HCT116 (cell line): Measurements from ENCODE around the gene FBXL5. TPM values are rescaled to one million over a fixed set of nuclear protein-coding genes. Genes with fewer than 3 reads are reported as not detected.
A peak's percentile ranks its signal among the peaks of the same experiment; 100 is the strongest.

ENCODE experiments used
- ATAC-seq: fragments of 200-7000 bp; cut with Tn5 transposase; 2 replicates; pipeline ENCODE4 v1.9.1; 2020; ENCODE audit warnings: mild to moderate bottlenecking, moderate library complexity
- BruUV-seq: library from RNA; stranded (reverse); fragments of 400-500 nt; replicated peaks from 2 replicates; lab custom pipeline; 2021; lab: Mats Ljungman, UMichigan
- CTCF ChIA-PET: fragments of 300-600 bp; sonication (Branson Sonifier 250); formaldehyde crosslinking; loops from one replicate; lab custom pipeline; 2021; ENCODE audit warnings: antibody characterized with exemption; lab: Charles Lee
- POLR2A ChIA-PET: fragments of 300-600, 350-600 bp; sonication (Branson Sonifier 250); formaldehyde crosslinking; loops from one replicate; lab custom pipeline; 2021; ENCODE audit warnings: antibody characterized with exemption; lab: Charles Lee
- RAD21 ChIA-PET, 2 experiments: fragments of 300-600 bp; sonication (Branson Sonifier 250); formaldehyde crosslinking; loops; one replicate each; lab custom pipeline; 2023; ENCODE audit warnings: low total read pairs in 2 of 2; ENCODE audit not compliant: uncharacterized antibody in 2 of 2, unreplicated experiment in 2 of 2, low non-redundant PET in 1 of 2; lab: Charles Lee
- DNase-seq: peaks from one replicate; pipeline ENCODE4 v3.0.0-alpha.2; 2010; ENCODE audit warnings: low read depth, low spot score
- H2AFZ ChIP-seq: fragments of 200-600 bp; shearing (Covaris generic), sonication (generic); 2 replicates; pipeline ENCODE4 v1.6.1; 2017; ENCODE audit warnings: low read depth, mixed run types, mixed read lengths, antibody characterized with exemption, low read length; ENCODE audit not compliant: poor library complexity, severe bottlenecking
- H3K27ac ChIP-seq: 2 replicates; pipeline ENCODE4 v1.5.1; 2012; ENCODE audit warnings: low read depth, low read length
- H3K27me3 ChIP-seq: fragments of 200-600 bp; sonication (generic); 2 replicates; pipeline ENCODE4 v1.6.1; 2016; ENCODE audit warnings: mixed run types, low read length, mixed read lengths; ENCODE audit not compliant: insufficient read depth
- H3K36me3 ChIP-seq, 2 experiments: fragments of 200-500 bp in 1 of 2; fragments of 200-600 bp in 1 of 2; sonication (Bioruptor generic) in 1 of 2; sonication (generic) in 1 of 2; 2 replicates each; pipeline versions ENCODE4 v1.5.1 to v1.6.1; 2014 to 2016; ENCODE audit warnings: low read length in 2 of 2, inconsistent platforms in 1 of 2, mixed read lengths in 1 of 2, mixed run types in 1 of 2; ENCODE audit not compliant: insufficient read depth in 2 of 2, control insufficient read depth in 1 of 2
- H3K4me1 ChIP-seq, 2 experiments: fragments of 200-600 bp in 1 of 2; sonication (generic) in 1 of 2; 2 replicates each; pipeline versions ENCODE4 v1.5.1 to v1.6.1; 2012 to 2017; ENCODE audit warnings: low read length in 2 of 2, inconsistent platforms in 1 of 2, mild to moderate bottlenecking in 1 of 2, mixed read lengths in 1 of 2, mixed run types in 1 of 2, moderate library complexity in 1 of 2; ENCODE audit not compliant: insufficient read depth in 2 of 2, control insufficient read depth in 1 of 2
- H3K4me2 ChIP-seq: fragments of 200-600 bp; sonication (generic); 2 replicates; pipeline ENCODE4 v1.6.1; 2017; ENCODE audit warnings: mixed run types, low read length, mixed read lengths
- H3K4me3 ChIP-seq, 2 experiments: fragments of 200-600 bp in 1 of 2; sonication (generic) in 1 of 2; replicated peaks in 1 of 2; 2 replicates each; pipeline ENCODE4 v1.5.1; 2011 to 2016; ENCODE audit warnings: low read length in 2 of 2, control low read depth in 1 of 2, low read depth in 1 of 2, mild to moderate bottlenecking in 1 of 2, mixed read lengths in 1 of 2, mixed run types in 1 of 2
- H3K79me2 ChIP-seq: fragments of 200-600 bp; sonication (generic); 2 replicates; pipeline ENCODE4 v1.6.1; 2017; ENCODE audit warnings: mild to moderate bottlenecking, mixed run types, low read length, moderate library complexity, mixed read lengths; ENCODE audit not compliant: insufficient read depth
- H3K9ac ChIP-seq: fragments of 200-600 bp; sonication (generic); 2 replicates; pipeline ENCODE4 v1.6.1; 2016; ENCODE audit warnings: low read length, mixed read lengths
- H3K9me2 ChIP-seq: fragments of 200-600 bp; sonication (generic), shearing (Covaris generic); 2 replicates; pipeline ENCODE4 v1.6.1; 2017; ENCODE audit warnings: mixed run types, mild to moderate bottlenecking, moderate library complexity; ENCODE audit not compliant: insufficient read depth
- H3K9me3 ChIP-seq, 2 experiments: fragments of 200-500 bp in 1 of 2; fragments of 200-600 bp in 1 of 2; sonication (Bioruptor generic) in 1 of 2; sonication (generic) in 1 of 2; 2 replicates each; pipeline ENCODE4 v1.6.1; 2014 to 2017; ENCODE audit warnings: low read length in 2 of 2, mixed read lengths in 2 of 2, inconsistent platforms in 1 of 2, low read depth in 1 of 2, mild to moderate bottlenecking in 1 of 2, mixed run types in 1 of 2, moderate library complexity in 1 of 2; ENCODE audit not compliant: control insufficient read depth in 1 of 2, insufficient read depth in 1 of 2
- H4K20me1 ChIP-seq: fragments of 200-600 bp; sonication (generic), shearing (Covaris generic); 2 replicates; pipeline ENCODE4 v1.6.1; 2017; ENCODE audit warnings: mixed run types, mild to moderate bottlenecking, moderate library complexity; ENCODE audit not compliant: insufficient read depth
- EGR1 ChIP-seq: IDR thresholded peaks from 2 replicates; pipeline ENCODE4 v1.6.1; 2012; ENCODE audit warnings: low read depth
- FOSL1 ChIP-seq: IDR thresholded peaks from 2 replicates; pipeline ENCODE4 v1.6.1; 2012; ENCODE audit warnings: low read depth
- MAX ChIP-seq: IDR thresholded peaks from 2 replicates; pipeline ENCODE4 v1.6.1; 2012
- POLR2A ChIP-seq: IDR thresholded peaks from 2 replicates; pipeline ENCODE4 v1.7.0; 2011; ENCODE audit warnings: borderline replicate concordance; ENCODE audit not compliant: insufficient read depth, insufficient read length; ENCODE audit errors: extremely low read depth
- RAD21 ChIP-seq: IDR thresholded peaks from 2 replicates; pipeline ENCODE4 v1.6.1; 2012; ENCODE audit warnings: low read depth, mild to moderate bottlenecking
- SIN3A ChIP-seq: IDR thresholded peaks from 2 replicates; pipeline ENCODE4 v1.6.1; 2012; ENCODE audit warnings: low read depth
- YY1 ChIP-seq: IDR thresholded peaks from 2 replicates; pipeline ENCODE4 v1.6.1; 2011; ENCODE audit warnings: low read length, low read depth, moderate library complexity, mild to moderate bottlenecking; ENCODE audit not compliant: insufficient replicate concordance; ENCODE audit errors: extremely low read depth
- ZBTB33 ChIP-seq: IDR thresholded peaks from 2 replicates; pipeline ENCODE4 v1.6.1; 2011; ENCODE audit warnings: mild to moderate bottlenecking, low read length, moderate library complexity; ENCODE audit not compliant: insufficient replicate concordance; ENCODE audit errors: extremely low read depth
- ZFX ChIP-seq: fragments of 450-650 bp; IDR thresholded peaks from 2 replicates; pipeline ENCODE4 v1.6.1; 2017
- intact Hi-C: fragments of 100-400 bp; cut with micrococcal nuclease; formaldehyde crosslinking; loops from 2 replicates; pipeline ENCODE4 v1.10.0; 2022
- total RNA-seq: library from RNA; stranded (reverse); gene quantifications from one replicate; pipeline ENCODE4 v1.2.1, GENCODE V29; 2021; ENCODE audit not compliant: unreplicated experiment

The FBXL5 gene
- total RNA-seq, 1 experiment from 2014 or later, result 20.6 TPM

- BruUV-seq, result no TSS peak
- no peak; the same call in 1 of the 2 replicates for ATAC-seq
- no peaks in the 10 kb centered on the region for H3K79me2 ChIP-seq
- H2AFZ ChIP-seq, result no peak overlapping the region
- no peaks in the 10 kb centered on the region for H3K9me3 ChIP-seq
- no peaks in the 10 kb centered on the region for H3K9me2 ChIP-seq
- ChIA-PET RAD21 (no interaction called here), POLR2A (no interaction called here), CTCF (interaction anchor here (1.2 kb wide), 1 partner anchor 24 kb away, joined by 3 read pairs; no protein-coding TSS in a partner anchor)
- H3K4me3 ChIP-seq, result no peak overlapping the region
- DNase-seq, result no peak
- intact Hi-C loops, result loop anchor here (10.0 kb wide), 1 partner anchor 203 kb away; no protein-coding TSS in a partner anchor
- no peaks in the 10 kb centered on the region for H3K27me3 ChIP-seq
- H4K20me1 ChIP-seq, result no peaks in the 10 kb centered on the region
- peaks cover 14 to 55% of the 10 kb centered on the region in 2 experiments for H3K4me1 ChIP-seq
- no peak for TF ChIP-seq FOSL1
- no peak for TF ChIP-seq RAD21
- TF ChIP-seq ZFX, result no peak
- TF ChIP-seq MAX, result no peak
- no peak for TF ChIP-seq EGR1
- TF ChIP-seq YY1, result no peak
- TF ChIP-seq ZBTB33, result no peak
- TF ChIP-seq SIN3A, result no peak
- no peak for TF ChIP-seq POLR2A
- peak overlapping the region; percentile 30; the same call in 1 of the 2 replicates for H3K9ac ChIP-seq
- H3K36me3 ChIP-seq, result peaks cover 2 to 3% of the 10 kb centered on the region in 2 experiments; a peak in 2 of 4 replicates
- no peak overlapping the region for H3K27ac ChIP-seq
- peak overlapping the region; percentile 62 for H3K4me2 ChIP-seq
Measured at GRCh38 chr4:15691346-15692135, 36.4 kb upstream of the FBXL5 start.
